GM21515 (cell line): ENCODE measurements around the gene SASS6.

Experiments
- ATAC-seq: cut with Tn5 transposase; IDR thresholded peaks from one replicate; pipeline ENCODE4 v1.9.1; 2021; ENCODE audit not compliant: unreplicated experiment

The SASS6 gene

DNA sequence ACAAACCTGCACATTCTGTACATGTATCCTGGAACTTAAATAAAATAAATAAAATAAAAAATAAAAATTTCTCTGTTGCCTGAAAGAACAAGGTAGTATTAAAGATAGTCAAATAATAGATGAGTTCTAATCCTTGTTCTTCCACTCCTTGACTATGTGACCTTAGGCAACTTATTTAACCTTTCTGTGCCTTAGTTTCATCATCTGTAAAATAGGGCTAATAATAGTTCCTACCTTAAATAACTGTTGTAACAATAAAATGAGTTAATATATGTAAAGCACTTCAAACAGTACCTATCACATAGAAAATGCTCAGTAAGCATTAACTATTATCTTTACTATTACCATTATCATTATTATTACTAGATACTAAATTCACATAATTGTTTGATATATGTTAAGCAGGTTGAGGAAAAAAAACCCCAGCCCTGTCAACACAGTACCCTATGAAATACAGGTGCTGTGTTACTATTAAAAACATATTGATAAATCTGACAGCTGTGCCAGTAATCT, 23.1 kb downstream of the SASS6 start:
- ATAC-seq = no peak

DNA sequence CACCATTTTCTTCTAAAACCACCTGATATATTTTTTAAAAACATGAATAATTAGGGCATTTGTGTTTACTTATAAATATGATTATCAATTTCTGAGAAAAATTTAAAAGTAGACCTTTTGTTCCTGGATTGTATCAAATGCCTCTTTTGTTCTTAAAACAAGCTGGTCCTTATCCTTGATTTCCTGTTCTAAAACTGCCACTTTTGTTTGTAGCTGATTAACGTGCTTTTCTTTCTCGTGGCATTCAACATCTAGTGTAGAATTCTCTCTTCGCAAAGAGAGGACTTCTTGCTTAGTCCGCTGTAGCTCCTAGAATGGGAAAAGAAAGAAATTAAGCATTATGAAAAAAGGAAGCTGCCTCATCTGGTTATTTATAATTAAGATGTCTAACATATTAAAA, 25.0 kb downstream of the SASS6 start:
- ATAC-seq = no peak

DNA sequence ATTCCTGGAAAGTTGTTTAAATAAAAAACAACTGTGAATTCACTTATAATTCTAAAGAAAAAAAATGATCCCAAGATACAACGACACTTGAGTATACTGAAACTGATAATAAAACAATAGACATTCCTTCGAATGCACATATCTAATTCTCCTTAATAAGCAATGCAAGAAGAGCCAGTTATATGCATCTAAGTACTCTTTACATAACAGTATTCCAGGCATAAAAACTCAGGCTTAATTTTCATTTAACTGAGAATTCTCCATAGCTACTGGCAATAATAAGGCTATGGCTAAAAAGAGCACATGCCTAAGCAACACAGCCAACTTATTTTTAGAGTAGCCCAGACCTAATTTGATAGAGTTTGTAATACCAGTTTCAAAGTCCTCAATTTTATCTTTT, 31.2 kb downstream of the SASS6 start:
- ATAC-seq = no peak

DNA sequence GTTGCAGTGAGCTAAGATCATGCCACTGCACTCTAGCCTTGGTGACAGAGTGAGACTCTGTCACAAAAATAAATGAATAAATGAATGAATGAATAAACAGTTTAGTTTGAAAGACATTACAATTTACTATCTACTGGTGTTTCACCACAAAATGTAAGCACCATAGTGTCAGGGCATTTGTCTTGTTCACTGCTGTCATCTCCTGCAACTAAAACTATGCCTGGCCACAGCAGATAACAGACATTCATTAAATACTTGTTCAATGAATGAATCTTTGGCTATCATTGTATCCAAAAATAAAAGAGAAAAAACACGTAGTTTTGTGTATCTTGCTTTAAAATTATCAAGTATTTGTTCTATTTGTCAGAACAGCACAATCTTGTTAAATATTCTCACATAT, 32.5 kb downstream of the SASS6 start:
- ATAC-seq = no peak

DNA sequence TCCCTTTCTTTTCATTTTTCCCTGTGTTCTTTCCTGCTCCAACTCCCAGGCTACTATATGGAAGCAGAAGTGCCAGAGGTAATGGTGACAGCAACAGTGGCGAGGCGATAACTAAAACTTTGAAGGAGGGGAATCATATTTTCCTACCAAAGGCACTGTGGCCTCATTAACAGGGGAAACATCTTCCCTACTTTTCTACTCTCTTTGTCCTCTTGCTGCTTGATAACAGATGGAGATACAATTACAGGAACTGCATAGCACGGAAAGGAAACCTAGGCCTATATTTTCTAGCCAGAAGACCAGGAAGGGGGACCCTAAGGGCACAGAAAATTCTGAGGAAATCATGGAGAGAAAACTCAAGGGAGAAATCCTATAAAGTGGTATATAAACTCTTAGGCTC, 42.3 kb downstream of the SASS6 start:
- ATAC-seq = no peak

DNA sequence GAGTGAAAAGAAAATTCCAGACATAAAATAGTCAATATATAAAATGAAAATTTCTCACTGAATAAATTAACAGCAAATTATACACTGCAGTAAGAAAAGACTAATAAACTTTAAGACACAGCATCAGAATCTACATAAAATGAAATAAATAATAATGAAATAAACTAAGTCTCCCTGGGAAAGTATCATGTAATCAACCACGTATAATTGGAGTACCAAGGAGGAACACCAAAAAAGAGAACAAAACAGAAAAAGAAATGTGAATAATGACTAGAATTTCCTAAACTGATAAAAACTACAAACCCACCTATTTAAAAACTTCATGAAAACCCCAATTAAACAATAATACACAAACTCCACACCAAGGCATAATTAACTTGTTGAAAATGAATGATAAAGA, 43.6 kb downstream of the SASS6 start:
- ATAC-seq = no peak

DNA sequence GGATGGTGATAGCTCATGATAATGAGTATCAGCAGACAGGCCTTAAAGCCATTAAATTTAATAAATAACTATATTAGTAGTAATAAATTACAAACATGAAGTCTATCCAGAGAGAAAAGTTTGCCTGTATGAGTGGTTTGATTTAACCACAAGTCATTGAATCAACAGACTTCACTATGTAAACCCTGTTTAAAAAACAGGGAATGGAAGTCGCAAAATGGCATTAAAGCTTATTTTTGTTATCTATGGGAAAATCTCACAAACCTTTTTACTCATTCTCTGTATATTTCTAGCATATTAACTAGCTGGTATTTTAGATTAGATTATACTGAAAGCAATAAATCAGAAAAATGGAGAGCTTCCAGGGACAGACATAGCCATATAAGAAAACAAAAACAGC, 45.3 kb downstream of the SASS6 start:
- no peak for ATAC-seq

DNA sequence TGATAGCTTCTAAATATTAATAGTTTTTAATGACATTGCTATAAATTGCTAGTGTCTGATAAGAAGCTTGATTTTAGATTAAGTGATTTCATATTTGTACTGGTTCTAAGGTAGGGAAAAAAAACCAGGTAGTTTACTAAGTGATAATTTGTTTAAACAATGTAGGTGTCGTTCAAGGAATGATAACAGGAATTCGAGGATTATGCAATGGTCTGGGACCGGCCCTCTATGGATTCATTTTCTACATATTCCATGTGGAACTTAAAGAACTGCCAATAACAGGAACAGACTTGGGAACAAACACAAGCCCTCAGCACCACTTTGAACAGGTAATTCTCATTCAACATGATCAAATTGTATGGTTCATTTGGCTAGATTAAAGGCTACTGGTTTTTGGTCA, 52.4 kb downstream of the SASS6 start:
- ATAC-seq = no peak

DNA sequence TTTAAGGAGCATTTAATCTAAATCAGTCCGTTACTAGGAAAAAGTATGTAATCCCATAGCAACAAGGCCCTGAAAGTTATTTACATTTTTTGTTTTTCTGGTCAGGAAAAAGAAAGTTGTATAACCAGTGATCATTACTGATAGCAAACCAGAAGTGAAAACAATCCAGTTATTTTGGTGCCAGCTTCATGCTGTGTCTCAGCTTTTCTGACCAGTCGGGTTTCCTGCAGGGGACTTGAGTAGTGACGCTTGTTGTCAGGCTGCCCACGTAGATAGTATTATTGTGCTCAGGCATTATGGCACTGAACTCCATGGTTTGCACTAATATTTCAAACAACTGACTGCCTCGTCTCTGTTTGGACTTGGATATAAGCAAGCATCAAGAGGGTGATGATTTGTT, 55.2 kb downstream of the SASS6 start:
- peak; percentile 37 for ATAC-seq

DNA sequence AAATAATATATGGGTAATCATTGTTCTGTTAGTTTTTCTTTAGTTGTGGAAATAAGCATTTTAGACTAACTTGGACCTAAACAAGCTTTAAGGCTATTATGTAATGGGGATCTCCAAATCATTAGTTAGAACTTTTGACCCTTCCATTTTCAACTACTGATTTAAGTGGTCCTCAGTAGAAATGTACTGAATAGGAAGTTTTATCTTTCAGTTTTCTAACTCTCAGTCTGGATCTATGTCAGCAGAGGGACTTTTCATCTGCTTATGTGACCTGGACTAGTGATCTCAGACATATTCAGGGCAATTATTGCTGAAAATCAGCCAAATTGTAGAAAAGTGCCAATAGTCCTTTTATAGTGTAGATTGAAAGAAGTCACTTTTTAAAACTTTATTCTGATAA, 56.0 kb downstream of the SASS6 start:
- ATAC-seq = peak; percentile 69

DNA sequence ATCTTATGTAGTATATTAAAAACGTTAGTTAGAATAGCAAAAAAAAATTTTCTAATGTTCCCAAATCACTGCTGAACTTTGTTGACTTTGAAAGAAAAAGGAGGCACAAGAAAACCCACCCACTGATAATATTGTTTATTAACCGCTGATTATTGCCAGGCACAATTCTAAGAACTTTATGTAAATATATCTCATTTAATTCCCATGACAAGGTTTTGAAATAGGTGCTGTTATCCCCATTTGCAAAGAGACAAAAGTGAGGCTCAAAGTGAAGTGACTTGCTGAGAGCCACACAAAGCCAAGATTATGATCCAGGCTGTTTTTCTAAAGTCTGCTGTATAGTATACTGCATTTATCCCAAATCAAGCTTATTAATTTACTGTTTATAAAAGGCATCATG, 56.4 kb downstream of the SASS6 start:
- ATAC-seq = peak; percentile 5

DNA sequence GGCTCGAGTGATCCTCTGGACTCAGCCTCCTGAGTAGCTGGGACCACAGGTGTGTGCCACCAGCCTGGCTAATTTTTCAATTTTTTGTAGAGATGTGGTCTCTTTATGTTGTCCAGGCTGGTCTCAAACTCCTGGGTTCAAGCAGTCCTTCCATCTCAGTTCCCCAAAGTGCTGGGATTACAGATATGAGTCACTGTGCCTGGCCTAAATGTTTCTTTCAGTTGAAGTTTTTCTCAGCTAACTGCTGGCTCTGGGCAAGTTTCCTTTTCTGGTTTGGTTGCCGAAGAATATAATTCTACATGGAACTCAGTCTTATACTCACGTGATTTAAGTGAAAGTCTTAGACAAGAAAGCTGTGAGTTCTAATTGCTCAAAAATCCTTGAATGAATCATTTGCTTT, 57.0 kb downstream of the SASS6 start:
- peak; percentile 44 for ATAC-seq

DNA sequence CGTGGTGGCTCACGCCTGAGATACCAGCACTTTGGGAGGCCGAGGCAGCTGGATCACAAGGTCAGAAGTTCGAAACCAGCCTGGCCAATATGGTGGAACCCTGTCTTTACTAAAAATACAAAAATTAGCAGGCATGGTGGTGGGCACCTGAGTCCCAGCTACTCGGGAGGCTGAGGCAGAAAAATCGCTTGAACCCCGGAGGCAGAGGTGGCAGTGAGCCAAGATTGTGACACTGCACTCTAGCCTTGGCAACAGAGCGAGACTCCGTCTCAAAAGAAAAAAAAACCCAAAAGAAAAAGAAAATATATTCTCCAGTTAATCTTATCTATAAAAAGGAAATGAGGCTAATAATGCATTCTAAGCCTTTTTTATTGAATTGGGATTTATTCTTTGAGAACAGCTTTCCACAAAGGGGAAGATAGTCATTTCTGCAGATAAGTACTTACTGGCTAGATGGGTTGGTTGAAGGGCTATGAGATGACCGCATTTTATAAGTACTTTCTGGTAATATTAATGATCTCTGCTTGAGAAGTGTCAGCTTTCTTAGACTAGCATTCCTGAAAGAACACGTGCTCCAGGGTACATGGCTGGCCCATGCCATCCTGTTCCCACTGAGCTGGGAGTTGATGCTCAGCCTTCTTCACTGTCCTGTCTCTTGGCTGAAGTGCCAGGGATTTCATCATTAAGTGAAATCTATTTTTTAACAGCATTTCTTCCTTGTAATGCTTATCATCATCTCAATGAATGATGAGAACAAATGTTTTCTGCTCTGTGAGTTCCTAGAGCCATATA, 57.9 kb downstream of the SASS6 start:
- no peak for ATAC-seq

DNA sequence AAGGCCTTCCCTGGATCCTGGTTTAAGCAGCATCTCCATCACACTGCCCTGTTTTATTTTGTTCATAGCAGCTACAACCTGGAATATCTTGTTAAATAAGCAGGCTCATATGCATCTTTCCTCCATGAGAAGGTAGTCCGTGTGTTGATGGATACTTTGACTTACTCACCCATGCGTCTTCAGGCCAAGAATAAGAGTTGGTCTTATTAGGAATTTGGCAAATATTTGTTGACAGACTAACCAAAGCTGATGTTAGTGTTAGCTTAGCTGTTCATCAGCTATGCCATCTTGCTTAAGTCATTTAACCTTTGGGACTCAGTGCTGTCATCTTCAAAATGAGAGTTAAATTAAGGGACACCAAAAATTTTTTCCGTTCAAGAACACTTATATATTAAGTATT, 59.2 kb downstream of the SASS6 start:
- ATAC-seq = no peak

DNA sequence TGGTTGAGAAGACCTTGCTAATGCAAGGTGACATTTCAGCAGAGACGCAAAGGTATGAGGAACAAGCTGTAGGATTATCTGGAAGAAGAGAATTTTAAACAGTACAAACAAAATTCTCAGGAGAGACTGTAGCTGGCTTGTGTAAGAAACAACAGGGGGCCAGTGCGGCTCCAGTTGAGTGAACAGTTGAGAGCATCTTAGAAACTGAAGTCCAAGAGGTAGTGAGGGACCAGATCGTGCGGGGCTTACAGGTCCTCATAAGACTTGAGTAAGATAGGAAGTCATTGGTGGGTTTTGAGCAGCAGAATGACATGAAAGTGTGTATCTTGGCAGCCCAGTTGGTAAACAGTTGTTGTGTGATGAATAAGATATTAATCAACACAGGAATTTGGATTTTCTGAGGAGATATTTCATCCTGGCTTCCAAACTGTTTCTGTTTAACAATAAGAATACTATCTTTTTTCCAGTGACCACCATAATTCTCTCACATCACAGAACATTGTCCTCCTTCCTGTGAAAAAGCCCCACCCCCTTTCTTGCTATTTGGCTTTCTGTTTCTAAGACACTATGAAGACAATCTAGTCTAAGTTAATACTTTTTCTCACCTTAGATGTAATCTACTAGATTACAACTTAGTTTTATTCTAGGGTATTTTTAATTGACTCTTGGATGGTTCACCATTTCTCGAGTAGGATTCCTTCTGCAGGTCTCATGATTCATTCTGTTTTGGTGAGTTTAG, 62.4 kb downstream of the SASS6 start:
- no peak for ATAC-seq

DNA sequence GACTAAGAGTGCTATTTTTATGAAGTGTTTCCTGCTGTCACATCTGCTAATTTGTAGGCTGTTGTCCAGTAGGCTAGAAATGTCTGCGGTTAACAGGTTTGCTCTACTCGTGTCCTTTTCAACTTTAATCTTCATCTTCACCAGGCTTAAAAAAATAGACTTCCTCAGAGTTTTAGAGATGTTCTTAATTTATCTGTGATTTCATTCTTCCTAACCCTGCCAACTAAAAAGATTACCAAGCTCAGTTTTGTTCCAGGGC, 66.8 kb downstream of the SASS6 start:
- no peak for ATAC-seq

DNA sequence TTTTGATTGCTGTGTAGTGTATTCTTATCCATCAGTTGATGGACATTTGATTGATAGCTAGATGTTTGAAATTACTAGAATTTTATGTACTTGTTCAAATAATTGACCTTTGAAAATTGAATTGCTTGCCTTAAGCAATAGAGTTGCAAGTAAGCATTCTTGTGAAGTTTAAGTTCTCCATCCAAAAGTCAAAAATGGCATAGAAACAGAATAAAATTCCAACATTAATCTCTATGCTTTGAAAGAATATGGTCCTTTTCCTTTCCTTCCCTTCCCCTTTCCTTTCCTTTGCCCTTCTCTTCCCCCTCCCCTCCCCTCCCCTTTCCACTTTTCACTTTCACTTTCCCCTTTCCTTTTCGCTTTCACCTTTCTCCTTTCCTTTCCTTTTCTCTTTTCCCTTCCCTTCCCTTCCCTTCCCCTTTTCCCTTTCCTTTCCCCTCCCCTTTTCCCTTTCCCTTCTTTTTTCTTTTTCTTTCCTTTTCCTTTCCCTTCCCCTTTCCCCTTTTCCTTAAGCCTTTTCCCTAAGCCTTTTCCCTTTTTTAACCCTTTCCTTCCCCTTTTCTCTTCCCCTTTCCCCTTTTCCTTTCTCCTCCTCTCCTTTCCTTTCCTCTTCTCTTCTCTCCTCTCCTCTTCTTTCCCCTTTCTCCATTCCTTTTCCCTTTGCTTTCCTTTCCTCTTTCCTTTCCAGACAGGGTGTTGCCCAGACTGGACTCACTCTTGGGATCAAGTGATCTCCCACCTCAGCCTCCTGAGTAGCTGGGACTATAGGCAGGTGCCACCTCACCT, 67.4 kb downstream of the SASS6 start:
- no peak for ATAC-seq

DNA sequence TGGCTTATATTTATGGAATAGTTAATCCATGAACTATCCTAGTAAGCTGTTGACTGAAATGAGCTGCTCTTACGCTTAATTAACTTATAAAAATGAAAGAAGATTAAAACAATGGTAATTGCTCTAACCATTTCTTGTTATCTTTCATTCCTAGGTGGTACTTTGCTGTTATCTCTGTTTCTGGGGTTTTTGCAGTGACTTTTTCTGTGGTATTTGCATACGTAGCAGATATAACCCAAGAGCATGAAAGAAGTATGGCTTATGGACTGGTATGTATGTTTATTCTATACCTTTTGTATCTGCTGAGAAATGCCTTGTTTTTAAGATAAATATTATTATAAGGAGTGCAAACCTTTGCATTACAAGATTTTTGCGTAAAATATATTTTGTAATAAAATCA, 71.0 kb downstream of the SASS6 start:
- no peak for ATAC-seq

DNA sequence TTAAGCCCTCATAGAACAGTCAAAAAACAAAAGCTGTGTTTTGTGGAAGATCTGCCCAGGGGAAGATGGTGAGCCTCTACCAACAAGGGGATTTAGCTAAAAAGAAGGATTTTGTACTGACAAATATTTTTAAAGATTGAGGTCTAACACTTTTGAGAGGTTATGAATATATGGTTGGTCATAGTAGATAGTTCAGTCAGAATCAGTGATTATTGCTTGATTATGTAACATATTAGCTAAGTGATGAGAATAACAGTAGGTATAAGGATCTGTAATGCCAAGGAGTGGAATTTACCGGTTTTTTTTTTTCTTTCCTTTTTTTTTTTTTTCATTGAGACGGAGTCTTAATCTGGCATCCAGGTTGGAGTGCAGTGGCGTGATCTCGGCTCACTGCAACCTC, 79.0 kb downstream of the SASS6 start:
- no peak for ATAC-seq

DNA sequence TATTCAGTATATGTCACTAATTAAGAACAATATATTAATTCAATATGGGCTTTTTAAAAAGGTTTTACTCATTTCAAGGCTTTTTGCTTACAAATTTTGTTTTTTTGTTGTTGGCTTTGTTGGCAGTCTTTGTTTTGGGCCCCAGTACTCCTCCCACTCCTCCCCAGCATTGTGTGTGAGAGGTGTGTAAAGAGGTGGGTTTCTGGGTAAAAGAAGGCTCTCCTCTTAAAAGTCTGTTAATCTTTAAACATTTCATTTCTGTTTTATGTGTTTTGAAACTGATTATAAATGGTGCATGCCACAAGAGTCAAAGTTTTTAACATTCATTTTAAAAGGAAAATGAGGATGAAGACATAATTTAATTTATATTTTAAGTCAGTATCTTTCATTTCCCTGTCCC, 79.6 kb downstream of the SASS6 start:
- ATAC-seq = no peak

DNA sequence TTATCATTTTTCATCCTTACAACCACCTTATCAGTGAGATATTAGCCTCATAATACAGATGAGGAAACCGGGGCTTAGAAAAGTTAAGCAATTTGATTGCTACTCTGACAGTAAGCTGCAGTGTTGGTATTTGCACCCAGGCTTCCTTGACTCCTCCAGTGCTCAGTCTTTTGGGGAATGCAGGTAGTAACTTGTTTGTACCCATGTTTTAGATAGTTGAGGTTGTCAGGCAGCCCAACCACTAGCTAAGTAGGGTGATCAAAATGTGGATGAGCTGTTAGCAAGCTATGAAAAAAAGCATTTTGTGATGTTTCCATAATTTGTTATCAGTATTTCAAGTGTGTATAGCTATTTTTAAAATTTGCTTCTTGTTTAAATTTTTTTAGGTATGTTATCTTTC, 80.8 kb downstream of the SASS6 start:
- no peak for ATAC-seq

DNA sequence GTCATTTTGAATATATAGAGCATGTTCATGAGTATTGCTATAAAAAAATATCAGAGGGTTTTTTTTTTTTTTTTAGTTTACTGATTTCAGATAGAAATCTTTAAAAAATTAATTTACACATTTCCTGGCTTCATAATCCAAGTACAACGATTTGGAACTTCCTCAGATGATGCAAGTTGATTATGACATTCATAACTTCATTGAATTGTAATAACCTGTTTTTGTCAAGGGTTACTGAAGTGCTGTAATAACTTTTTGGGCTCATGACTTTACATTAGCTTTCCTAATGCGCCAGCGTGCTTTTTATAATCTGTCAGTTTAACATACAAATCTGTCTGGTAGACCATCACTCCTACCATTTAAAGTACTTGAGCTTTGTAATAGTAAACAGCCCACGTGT, 81.3 kb downstream of the SASS6 start:
- no peak for ATAC-seq
